DMS153 treated with DMSO at 0.1 percent for 48 hours (cell line): Measurements from ENCODE around the gene SERTAD2.

ENCODE experiments used
- DNase-seq: peaks from one replicate; lab custom pipeline; 2025; ENCODE audit not compliant: unreplicated experiment; lab: John Stamatoyannopoulos, UW

SERTAD2 gene

GRCh38 chr2:64609942-64610281 is 43.8 kb downstream of the SERTAD2 start:
- DNase-seq, result no peak

- peak; percentile 68 for DNase-seq
Observed at GRCh38 chr2:64609227-64609941, 44.3 kb downstream of the SERTAD2 start.

GRCh38 chr2:64608867-64609226 is 44.9 kb downstream of the SERTAD2 start:
- DNase-seq, result no peak

DNA sequence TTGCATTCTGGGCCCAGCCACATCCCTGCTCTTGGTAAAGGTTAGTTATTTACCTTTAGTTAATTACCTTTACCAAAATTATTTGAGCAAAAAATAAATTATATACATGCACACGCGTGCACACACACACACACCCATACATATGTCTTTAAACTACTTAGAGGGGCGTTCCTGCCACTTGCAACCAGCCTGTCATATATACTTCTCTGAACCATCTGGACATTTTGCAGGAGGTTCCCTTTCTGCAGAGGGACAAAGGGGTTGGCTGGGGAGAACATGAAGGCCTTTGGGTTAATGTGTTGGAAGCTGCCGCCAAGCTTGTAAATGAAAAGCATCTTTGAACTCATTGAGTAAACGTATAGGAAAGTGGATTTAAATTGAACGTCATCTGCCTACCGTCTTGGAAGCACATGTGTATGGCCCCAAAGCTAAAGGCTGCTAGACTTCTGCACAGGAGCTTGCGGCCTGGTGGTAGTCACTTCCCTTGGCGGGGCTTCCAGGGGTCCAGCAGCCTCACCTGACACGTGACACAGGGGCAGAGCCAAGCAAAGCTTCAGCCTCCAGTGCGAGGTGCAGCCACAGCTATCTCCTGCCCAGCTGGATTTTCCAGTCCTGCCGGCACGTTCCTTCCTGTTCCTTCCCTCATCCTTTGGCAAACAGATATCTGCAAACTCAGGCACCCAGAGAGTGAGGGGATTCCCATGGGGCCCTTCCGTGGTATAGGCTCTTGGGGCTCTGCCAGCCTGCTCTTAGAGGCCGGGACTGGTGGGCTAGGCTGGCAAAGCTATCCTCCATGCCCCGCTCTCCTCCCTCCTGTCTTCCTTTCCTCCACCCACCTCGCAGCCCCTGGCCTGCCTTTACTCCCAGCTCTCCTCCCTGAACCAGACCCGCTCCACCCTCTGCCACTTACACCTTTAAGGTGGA is 46.1 kb downstream of the SERTAD2 start:
- DNase-seq, result peak; percentile 27

DNA sequence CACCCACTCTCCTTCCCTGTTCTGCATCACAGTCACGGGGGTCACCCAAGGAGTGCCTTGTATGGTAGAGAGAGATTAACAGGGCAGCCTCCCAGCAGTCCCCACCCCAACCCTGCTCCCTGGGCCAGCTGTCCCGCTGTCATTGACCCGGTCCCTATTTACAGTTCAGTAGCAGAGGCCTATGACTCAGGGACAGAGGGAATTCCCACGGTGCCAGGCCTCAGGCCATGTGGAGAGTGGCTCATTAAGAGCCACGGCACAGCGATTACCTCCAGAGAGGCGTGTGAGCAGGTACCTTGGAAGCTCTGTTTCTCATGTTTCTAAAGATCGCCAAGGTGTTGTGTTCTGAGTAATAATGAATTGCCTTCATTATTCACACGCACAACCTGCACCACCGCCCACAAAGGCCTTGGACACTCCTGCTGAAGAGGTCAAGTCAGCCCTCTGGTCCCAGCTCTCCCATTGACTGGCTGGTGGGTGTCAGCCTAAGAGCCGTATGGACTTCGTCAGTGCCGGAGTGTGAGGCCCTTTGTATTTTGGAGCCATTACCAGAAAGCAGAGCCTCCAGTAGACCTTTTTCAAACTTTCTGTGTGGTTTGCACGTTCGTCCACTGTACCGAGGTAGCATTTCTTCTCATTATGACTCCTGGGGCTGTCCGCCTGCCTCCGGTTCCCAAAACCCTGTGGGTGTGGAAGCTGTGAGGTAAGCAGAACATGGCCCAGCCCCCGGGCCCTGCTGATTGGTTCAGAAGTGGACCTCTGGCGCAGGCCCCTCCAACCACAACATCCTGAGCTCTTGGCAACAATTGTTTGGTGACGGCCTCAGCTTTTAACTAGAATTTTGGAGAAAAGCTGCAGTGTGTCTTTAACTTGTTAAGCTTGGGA is 47.0 kb downstream of the SERTAD2 start:
- peak; percentile 31 for DNase-seq

DNA sequence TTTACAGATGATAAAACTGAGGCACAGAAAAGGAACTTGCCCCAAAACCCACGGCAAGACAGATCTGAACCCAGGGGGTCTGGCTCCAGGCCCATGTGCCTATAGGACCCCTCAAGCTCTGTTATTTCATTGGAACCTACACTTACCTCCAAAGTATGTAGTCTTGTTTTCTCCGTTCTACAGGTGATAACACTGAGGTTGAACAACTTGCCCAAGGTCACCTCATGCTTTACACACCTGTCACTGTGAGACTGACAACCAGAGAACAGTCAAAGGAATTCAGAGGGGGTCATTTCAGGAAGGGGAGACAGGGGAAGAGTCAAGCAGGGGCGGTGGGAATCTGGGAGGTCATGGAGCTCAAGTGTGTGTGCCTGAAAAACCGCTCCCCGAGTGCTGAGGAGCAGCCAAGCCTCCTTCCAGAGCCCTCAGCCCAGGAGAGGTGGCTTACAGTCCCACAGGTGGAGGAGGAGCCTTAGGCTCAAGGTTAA is 47.7 kb downstream of the SERTAD2 start:
- no peak for DNase-seq

- no peak for DNase-seq
Observed at GRCh38 chr2:64605026-64605471, 48.7 kb downstream of the SERTAD2 start.

DNA sequence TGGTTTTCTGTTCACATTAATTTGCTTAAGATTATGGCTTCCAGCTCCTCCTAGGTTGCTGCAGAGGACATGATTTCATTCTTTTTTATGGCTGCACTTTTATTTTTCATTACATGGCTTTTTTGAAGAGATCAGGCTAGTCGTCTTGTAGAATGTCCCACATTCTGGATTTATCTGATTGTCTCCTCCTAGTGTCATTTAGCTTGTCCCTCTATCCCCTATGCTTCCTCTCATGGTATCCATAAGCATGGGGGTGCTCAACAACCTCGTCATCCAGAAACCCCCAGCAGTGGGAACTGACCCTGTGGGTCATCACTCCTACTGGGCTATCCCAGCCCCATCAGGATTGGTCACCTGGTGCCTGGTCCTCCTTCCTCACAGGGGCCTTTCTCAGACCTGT is 49.6 kb downstream of the SERTAD2 start:
- DNase-seq, result no peak

DNA sequence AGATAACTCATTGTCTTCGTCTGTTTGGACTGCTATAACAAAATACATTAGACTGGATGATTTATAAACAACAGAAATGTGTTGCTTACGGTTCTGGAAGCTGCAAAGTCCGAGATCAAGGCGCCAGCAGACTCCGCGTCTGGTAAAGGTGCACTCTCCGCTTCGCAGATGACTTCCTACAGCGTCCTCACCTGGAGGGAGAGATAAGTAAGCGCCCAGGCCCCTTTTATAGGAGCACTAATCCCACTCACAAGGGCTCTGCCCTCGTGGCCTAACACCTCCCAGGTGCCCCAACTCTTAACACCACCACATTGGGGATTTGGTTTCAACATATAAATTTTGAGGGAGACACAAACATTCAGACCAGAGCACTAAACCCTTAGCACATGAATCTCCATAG is 51.3 kb downstream of the SERTAD2 start:
- DNase-seq, result no peak

DNA sequence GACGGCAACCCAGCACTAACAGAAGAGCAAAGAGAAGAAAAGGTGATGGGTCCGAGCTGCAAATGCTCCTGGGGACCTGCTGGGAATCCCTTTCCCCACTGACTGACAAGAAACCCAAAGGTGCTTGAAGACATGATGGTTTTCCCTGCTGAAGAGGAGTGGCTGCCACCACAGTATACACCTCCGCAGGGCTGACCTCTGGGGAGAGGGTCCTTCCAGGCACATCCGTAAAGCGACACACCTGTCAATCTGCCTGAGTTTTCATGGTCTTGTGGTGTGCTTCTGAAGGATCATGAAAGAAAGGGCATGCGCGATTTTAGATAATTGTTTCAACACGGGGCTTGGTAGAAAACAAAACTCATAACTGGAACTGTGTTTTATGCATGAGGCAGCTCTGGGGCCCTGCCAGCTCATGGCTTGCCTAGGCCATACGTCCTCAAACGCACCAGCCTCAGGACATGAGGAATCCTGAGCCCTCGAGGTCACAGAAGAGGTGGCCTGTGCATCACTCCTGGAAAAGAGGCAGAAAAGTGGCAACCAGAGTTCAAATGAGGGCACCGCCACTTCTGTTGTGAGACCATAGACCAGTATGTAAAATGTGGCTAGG is 51.8 kb downstream of the SERTAD2 start:
- no peak for DNase-seq

DNA sequence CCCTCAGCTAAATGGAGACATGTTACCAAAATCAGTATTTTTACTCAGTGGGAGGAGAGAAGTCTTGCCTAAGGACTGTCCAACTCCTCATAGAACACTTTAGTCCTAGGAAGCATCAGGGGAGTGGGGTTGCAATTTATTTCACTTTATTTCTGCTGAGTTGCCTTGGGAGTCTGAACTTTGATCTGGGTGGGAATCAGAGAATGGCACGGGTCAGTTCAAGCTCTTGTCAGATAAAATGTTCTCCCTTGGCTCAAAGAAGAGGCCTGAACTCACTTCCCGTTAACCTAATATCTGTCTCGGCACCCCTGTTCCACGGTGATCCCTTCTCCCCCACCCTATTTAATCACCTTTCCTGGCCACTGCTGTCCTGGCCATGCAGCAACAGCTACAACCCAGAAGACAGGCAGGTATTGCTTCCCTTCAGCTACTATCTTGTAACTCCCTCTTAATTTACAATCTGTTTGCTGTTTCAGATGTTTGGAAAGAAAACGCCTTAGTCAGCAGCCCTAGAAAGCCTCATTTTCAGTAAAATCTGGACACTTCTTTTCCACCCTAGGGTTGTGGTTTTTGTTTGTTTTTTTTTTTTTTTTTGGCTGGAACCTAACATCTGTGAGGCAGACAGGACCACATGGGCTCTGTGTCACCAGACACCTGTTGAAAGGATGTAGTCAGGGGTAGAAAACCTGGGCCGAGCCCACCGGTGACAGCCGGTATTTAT is 52.5 kb downstream of the SERTAD2 start:
- DNase-seq, result no peak

- DNase-seq, result no peak
Observed at GRCh38 chr2:64599469-64599868, 54.2 kb downstream of the SERTAD2 start.

GRCh38 chr2:64598226-64598625 is 55.5 kb downstream of the SERTAD2 start:
- DNase-seq, result no peak

GRCh38 chr2:64595397-64596176 is 58.1 kb downstream of the SERTAD2 start:
- DNase-seq, result peak; percentile 24

- DNase-seq, result no peak
Observed at GRCh38 chr2:64594226-64594989, 59.3 kb downstream of the SERTAD2 start.

- DNase-seq, result no peak
Observed at GRCh38 chr2:64593035-64593655, 60.6 kb downstream of the SERTAD2 start.

DNA sequence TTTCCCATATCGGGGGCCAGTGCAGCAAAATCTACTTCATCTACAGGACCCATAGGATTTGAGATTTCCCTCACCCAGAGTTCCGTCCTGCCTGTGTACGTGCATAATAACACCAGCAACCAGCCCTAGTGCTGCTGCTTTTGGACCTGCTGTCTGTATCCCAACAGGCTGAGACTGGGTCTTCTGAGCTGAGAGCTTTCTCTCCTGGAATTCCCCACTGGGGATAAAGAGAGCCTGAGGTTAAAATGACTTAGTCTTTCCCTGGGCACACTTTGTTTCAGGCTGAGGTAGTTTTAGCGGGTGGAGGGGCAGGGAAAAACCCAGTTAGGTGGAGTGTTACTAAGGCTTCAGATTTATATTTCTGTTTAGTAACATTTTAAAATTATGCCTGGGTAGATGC is 62.5 kb downstream of the SERTAD2 start:
- no peak for DNase-seq

GRCh38 chr2:64587561-64587960 is 66.2 kb downstream of the SERTAD2 start:
- DNase-seq, result no peak
